Left ventricle myocardium superior (tissue), 1 donor: Measurements from ENCODE around the gene ZNF627. TPM values are rescaled to one million over a fixed set of nuclear protein-coding genes. Genes with fewer than 3 reads are reported as not detected.
"Not testable (repeated sequence)": the region's sequence is repeated elsewhere in the genome, so short reads cannot be mapped to it uniquely, and the experiment has no call there.

Experiments used
- ATAC-seq: fragments of 200-7000 bp; cut with Tn5 transposase; one replicate; pipeline ENCODE4 v1.9.1; 2020; ENCODE audit warnings: mild to moderate bottlenecking, moderate library complexity
- DNase-seq: peaks from one replicate; pipeline ENCODE4 v3.0.0-alpha.2; 2020
- intact Hi-C: fragments of 100-400 bp; cut with micrococcal nuclease; formaldehyde crosslinking; loops from one replicate; pipeline ENCODE4 v1.11.0; 2022
- total RNA-seq: library from RNA; stranded (reverse); fragmentation: NEBNext Ultra II Directional; extraction: Animal tissue kit (Norgen Biotek cat#: 25700); gene quantifications from one replicate; pipeline ENCODE4 v1.2.1, GENCODE V29; 2021
- donor health status: DM: no; HTN: yes; CAD: no; lungs with severe emphysema.

ZNF627 gene
- total RNA-seq, 1 donor from 2014 or later: 5.2 TPM

DNA sequence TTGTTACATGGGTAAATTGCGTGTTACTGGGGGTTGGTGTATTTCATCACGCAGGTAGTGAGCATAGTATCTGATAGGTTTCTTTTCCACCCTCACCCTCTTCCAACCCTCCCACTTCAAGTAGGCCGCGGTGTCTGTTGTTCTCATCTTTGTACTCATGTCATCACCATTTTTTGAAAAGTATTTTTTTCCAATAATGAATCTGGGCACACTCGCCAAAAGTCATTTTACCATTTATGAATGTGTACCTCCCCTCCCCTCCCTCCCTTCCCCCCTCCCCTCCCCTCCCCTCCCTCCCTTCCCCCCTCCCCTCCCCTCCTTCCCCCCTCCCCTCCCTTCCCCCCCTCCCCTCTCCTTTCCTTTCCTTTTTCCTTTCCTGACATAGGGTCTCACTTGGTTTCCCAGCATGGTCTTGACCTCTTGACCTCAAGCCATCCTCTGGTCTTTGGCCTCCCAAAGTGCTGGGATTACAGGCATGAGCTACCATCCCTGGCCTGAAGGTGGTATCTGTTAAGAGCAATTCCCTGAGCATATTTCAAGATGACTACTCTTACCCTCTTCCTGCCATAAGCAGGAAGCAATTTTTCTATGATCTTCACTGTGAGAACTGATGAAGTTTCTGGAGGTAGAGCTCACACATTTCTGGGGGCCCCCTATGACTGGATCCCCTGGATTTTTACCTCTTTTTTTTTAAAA is 15.7 kb downstream of the ZNF627 start:
- no peak for ATAC-seq
- intact Hi-C loops: no loop called here
- DNase-seq: no peak

DNA sequence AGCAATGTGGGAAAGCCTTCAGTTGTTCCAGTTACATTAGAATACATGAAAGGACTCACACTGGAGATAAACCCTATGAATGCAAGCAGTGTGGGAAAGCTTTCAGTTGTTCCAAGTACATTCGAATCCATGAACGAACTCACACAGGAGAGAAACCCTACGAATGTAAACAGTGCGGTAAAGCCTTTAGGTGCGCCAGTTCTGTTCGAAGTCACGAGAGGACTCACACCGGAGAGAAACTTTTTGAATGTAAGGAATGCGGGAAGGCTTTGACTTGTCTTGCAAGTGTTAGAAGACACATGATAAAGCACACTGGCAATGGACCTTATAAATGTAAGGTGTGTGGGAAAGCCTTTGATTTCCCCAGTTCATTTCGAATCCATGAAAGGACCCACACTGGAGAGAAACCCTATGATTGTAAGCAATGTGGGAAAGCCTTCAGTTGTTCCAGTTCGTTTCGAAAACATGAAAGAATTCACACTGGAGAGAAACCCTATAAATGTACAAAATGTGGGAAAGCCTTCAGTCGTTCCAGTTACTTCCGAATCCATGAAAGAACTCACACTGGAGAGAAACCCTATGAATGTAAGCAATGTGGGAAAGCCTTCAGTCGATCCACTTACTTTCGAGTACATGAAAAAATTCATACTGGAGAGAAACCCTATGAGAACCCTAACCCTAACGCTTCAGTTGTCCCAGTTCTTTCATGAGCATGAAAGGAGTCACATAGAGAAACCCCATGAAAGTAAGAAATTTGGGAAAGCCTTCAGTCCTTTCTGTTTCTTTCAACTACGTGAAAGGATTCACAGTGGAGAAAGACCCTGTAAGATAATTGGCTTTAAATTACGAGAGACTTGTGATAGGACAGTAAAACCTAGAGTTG is 20.1 kb downstream of the ZNF627 start:
- DNase-seq: no peak
- intact Hi-C loops: no loop called here
- no peak for ATAC-seq

DNA sequence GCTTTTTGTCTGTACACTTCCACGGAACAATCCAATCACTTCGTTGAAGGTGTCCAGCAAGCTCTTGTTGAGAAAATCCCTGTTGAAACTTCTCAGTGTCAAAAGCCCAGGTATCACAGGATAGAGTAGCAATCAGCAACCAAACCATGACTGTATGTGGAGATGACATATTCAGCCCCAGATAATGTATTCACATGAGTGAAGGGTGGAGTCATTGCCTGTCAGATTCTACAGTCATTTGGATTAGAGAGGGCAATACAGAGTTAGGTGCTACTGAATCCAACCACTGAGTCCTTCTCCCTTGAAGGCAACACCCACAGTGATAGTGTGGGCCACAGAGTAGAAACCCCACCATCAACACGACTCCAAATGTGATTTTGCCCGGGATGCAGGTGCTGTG is 23.3 kb downstream of the ZNF627 start:
- no peak for ATAC-seq
- intact Hi-C loops: no loop called here
- no peak for DNase-seq

DNA sequence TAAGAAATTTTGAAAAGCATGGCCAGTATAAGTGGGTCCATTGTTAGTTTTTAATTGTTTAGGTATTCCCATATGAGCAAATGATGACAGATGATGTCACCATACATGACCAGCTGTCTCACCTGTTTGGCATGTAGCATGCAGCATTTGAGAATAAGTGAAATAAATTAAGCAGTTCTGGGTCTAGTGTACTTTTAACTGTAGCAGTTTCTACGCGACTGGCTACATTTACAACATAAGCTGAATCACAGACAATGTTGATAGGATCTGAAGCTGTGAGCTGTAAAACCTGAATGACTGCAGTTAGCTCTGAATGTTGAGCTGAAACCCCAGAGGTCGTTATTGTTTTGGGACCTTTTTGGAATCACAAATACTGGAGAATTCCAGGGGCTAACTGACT is 25.1 kb downstream of the ZNF627 start:
- ATAC-seq, intact Hi-C loops, DNase-seq: not testable (repeated sequence)

DNA sequence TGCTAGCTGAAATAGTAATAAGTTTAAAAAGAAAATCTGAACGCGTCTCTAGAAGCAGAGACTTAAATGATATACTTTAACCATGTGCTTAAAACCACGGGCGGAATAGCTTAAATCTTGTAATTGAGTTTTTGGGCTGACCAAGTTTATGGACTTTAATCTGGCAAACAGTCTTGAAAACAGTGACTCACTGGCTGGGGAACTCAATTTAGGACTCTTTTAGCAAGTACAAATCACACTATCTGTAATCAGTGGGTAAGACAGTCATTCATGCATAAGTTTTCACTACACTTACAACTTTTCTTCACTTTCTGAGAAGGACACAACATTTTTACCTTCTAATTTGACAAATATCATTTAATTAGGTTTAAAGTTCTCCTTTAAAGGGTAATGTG is 26.8 kb downstream of the ZNF627 start:
- intact Hi-C loops: no loop called here
- ATAC-seq (peak; percentile 62), DNase-seq (no peak)

DNA sequence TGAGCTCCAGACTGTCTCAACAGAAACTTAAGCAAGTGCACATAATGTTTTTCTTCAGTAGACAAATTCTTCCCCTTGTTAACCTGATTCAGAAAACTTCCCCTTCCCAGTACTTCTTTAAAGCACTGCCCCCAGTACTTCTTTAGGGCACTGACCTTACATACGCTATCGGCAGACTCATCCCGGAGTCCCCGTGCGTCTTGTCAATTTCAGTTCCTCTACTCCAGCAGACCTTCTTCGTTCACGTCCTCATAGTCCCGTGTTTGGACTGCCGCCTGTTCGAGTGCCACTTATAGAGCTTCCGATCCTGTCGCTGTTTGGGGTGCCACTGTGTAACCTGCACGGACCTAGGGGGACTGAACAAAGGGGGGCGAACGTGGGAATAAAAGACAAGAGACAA is 29.0 kb downstream of the ZNF627 start:
- intact Hi-C loops: no loop called here
- ATAC-seq (no peak), DNase-seq (no peak)

DNA sequence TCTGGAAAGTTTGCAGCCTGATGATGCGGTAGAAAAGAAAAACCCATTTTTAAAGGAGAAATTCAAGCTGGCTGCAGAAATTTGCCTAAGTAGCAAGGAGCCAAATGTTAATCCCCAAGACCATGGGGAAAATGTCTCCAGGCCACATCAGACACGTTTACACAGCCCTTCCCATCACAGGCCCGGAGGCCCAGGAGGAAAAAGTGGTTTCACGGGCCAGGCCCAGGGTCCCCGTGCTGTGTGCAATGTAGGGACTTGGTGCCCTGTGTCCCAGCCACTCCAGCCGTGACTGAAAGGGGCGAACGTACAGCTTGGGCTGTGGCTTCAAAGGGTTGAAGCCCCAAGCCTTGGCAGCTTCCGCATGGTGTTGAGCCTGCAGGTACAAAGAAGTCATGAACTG is 35.9 kb downstream of the ZNF627 start:
- intact Hi-C loops: no loop called here
- ATAC-seq (no peak), DNase-seq (no peak)

DNA sequence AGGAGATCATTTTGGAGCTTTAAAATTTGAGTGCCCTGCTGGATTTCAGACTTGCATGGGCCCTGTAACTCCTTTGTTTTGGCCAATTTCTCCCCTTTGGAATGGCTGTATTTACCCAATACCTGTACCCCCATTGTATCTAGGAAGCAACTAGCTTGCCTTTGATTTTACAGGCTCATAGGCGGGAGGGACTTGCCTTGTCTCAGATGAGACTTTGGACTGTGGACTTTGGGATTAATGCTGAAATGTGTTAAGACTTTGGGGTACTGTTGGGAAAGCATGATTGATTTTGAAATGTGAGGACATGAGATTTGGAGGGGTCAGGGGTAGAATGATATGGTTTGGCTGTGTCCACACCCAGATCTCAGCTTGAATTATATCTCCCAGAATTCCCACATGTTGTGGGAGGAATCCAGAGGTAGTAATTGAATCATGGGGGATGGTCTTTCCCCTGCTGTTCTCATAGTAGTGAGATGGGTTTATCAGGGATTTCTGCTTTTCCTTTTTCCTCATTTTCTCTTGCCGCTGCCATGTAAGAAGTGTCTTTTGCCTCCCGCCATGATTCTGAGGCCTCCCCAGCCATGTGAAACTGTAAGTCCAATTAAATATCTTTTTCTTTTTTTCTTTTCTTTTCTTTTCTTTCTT is 36.9 kb downstream of the ZNF627 start:
- DNase-seq, ATAC-seq, intact Hi-C loops: not testable (repeated sequence)

DNA sequence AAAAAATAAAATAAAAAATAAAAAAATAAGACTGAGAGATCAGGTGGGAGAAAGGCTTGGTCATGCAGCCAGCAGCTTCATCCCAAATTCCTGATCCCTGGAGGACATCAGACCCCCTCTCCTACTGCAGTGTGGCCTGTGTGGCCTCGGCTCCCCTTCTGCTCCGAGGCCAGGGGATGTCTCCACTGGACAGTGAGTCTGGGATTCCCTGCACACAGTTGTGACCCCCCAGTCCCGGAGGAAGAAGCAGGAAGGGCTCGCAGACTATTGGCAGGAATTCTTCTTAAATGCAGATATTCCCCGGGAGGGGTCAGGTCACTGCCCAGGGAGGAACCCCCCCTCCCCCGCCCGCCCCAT is 41.9 kb downstream of the ZNF627 start:
- no peak for DNase-seq
- peak; percentile 35 for ATAC-seq
- intact Hi-C loops: no loop called here

DNA sequence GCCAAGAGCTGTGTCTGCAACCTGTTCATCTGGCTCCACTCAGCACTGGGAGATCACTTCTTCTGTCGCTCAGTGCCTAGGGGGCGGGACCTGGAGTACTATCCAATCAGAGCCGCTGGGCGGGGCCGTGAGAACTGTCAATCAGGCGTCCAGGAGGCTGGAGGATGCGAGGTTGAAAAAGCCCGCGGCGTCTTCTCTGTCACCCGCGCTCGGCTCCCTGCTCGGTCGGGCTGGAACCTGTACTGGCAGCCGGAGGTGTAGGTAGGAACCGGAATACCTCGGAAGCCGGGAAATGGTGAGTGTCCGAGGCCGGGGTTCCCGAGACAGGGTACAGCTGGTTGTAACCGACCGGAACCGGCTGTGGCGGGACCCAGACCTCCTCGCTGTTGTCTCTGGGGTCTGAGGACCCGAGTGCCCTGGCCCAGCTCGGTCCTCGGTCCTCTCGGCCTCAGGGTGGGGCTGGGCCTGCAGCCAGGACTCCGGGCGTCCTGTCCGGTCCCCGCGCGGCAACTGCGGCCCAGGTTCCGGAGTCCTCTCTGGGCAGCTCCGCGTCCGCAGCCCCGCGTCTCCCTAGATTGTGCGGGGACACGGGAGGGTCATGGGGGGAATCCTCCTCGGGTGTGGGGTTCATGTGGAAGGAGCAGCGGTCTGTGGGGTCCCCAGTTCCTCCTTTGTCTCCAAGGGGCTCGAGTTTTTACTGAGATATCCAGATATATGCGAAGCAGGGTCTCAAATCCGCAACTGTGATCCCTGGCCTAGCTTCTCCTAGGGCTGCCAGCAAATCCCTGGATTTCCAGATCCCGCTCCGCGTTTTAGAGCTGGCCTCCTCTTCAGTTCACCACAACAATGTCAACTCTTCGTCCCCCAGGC is 42.6 kb downstream of the ZNF627 start:
- DNase-seq: peak; percentile 97
- intact Hi-C loops: no loop called here

DNA sequence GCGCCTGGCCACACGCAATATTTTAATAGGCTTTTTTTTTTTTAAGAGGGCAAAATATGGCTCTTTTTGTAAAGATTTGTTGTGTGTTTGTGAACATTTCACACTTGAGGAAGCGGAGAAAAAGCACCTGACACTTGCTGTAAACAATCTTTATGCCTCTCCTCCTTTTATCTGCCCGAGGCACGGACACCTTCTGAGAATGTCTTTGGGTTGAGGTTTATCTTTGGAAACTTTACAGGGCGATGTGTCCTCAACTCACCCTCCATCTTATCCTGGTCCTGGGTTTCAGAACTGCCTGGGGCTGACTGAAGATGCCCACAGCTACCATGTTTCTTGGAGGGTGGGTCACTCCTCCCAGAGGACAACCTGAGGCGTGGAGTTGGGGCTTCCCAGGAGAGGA is 44.0 kb downstream of the ZNF627 start:
- intact Hi-C loops: no loop called here
- DNase-seq (no peak), ATAC-seq (no peak)

More for the DNA sequence above, 42.6 kb downstream of the ZNF627 start:
- ATAC-seq: peak; percentile 100

DNA sequence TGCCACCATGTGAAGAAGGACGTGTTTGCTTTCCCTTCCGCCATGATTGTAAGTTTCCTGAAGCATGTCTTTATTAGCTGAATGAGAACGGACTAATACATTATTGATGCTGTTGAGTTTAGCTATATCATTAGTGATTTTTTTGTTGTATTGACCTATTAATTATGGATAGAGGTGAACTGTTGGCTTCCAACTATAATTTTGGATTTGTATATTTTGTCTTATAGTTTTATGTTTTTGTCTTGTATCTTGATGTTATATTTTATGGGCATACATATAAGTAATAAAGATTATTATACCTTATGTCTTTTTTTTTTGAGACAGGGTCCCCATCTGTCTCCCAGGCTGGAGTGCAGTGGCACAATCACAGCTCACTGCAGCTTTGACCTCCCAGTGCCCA is 45.6 kb downstream of the ZNF627 start:
- no peak for ATAC-seq
- intact Hi-C loops: no loop called here
- no peak for DNase-seq

DNA sequence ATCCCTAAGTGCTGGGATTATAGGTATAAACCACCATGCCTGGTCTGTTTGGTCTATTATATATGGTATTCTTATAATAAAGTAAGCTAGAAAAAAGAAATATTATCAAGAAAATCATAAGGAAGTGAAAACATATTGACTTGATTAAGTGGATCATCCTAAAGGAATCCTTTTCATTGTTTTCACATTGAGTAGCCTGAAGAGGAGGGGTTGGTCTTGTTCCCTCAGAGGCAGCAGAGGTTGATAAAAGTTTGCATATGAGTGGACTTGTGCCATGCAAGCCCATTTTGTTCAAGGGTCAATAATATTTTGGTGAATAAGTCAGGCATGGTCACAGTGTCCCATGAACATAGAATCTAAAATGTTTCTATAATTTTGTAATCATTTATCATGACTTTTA is 52.7 kb downstream of the ZNF627 start:
- intact Hi-C loops: no loop called here
- no peak for ATAC-seq

DNA sequence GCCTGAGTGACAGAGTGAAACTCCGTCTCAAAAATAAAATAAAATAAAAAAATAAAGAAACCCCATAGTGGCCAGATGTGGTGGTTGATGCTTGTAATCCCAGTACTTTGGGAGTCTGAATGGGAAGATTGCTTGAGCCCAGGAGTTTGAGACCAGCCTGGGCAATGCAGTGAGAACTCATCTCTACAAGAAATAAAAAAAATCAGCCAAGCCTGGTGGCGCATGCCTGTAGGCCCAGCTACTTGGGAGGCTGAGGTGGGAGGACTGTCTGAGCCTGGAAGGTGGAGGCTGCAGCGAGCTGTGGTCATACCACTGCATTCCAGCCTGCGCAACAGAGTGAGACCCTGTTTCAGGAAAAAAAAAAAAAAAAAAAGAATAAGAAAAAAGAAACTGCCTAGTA is 53.8 kb downstream of the ZNF627 start:
- ATAC-seq: no peak
- no peak for DNase-seq
- intact Hi-C loops: no loop called here

More for the DNA sequence above, 52.7 kb downstream of the ZNF627 start:
- DNase-seq: no peak

DNA sequence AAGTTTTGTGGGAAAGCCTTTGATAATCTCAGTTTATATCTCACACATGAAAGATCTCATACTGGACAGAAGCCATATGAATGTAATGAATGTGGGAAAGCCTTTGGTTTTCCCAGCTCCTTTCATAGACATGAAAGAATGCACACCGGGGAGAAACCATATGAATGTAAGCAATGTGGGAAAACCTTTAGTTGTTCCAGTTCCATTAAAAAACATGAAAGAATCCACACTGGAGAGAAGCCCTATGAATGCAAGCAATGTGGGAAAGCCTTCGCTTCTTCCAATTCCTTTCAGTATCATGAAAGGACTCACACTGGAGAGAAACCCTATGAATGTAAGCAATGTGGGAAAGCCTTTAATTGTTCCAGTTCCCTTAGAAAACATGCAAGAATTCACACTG is 54.8 kb downstream of the ZNF627 start:
- intact Hi-C loops: no loop called here
- ATAC-seq (no peak), DNase-seq (no peak)

DNA sequence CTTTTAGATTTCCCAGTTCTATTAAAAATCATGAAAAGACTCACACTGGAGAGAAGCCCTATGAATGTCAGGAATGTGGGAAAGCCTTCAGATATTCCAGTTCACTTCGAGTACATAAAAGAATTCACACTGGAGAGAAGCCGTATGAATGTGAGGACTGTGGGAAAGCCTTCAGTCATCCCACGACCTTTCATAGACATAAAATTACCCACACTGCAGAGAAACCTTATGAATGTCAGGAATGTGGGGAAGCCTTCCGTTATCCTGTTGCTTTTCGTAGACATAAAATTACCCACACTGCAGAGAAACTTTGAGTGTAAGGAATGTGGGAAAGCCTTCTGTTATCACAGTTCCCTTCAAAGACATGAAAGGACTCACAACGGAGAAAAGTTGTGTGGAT is 55.2 kb downstream of the ZNF627 start:
- no peak for DNase-seq
- intact Hi-C loops: no loop called here
- no peak for ATAC-seq

DNA sequence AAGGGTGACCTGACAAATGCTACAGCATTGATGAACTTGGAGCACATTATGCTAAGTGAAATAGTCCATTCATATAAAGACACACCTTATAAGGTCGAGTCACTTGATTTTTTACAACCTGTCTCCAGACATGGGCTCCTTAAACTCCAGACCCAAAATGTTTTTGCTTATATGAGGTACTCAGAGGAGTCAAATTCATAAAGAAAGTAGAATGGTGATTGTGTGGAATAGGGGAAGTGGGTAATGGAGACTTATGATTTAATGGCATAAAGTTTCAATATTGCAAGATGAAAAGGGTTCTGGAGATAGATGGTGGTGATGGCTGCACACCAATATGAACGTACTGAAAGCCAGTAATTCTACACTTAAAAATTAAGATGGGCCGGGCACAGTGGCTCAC is 59.3 kb downstream of the ZNF627 start:
- DNase-seq (no peak), ATAC-seq (no peak)
- intact Hi-C loops: no loop called here

DNA sequence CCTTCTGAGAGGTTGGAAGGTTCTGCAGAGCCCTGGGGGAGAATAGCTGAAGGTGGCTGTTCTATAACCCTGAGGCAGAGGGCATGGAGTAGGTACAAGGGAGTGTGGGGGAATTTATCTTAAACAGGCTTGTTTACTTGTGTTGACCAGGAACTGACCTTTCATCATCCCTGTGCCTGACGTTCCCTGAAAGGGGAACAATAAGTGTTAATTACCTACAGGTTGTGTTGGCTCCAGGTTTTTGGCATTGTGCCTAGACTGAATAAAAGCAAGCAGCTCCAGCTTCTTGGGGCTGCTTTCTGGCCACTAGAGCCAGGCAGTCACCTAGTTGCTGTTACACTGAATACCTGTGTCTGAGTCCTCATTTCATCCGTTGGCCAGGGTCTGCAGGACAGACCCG is 60.0 kb downstream of the ZNF627 start:
- ATAC-seq (no peak), DNase-seq (no peak)
- intact Hi-C loops: no loop called here

DNA sequence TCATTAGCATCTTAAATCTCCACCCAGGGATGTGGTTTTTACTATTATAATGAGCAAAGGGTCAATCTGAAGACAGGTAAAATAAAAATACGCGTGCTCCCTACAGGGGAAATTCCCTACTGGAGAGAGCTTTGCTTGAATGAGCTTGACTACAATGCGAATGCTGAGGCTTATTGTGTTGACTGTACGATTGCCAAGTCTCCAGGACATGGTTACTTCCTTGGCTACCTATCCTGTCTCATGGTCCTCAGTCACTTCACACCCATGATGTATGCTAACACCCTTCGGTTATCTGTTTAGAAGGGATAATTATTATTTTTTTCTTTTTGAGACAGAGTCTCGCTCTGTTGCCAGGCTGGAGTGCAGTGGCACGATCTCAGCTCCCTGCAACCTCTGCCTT is 61.7 kb downstream of the ZNF627 start:
- intact Hi-C loops: no loop called here
- no peak for ATAC-seq
- no peak for DNase-seq
